Esophagus muscularis mucosa (tissue), 3 donors: Measurements from ENCODE around the gene DACH1.
"Not testable (repeated sequence)": the region's sequence is repeated elsewhere in the genome, so short reads cannot be mapped to it uniquely, and the experiment has no call there.

Experiments
- CTCF ChIP-seq, 3 experiments: fragments of 200-600 bp in 2 of 3; fragments of 450-650 bp in 1 of 3; sonication (generic) in 2 of 3; IDR thresholded peaks; one replicate each; pipeline ENCODE4 v1.5.1; 2017 to 2019; ENCODE audit warnings: antibody characterized with exemption in 3 of 3, mild to moderate bottlenecking in 2 of 3, moderate library complexity in 1 of 3
- POLR2A ChIP-seq: fragments of 450-650 bp; IDR thresholded peaks from one replicate; pipeline ENCODE4 v1.6.1; 2017; ENCODE audit warnings: antibody characterized with exemption, moderate library complexity, mild to moderate bottlenecking, low read depth

- TF ChIP-seq CTCF (IDR thresholded peaks at IDR 0.05); POLR2A: not testable (repeated sequence)
Observed at GRCh38 chr13:71778998-71779397, 88.0 kb downstream of the DACH1 start.
